BLaER1 treated with 17β-estradiol and CSF1 and Interleukin-3, amounts not matched to agents 10 nM and 100 nM (cell line): ENCODE results near the gene PHLPP2.

Source experiments
- H3K27ac ChIP-seq, 11 experiments: shearing (Covaris generic); formaldehyde crosslinking; 2 replicates each; pipeline ENCODE4 v1.8.1; 2022
- H3K27me3 ChIP-seq, 11 experiments: shearing (Covaris generic); formaldehyde crosslinking; 2 replicates each; pipeline ENCODE4 v1.8.1; 2022
- H3K36me3 ChIP-seq, 11 experiments: shearing (Covaris generic); formaldehyde crosslinking; 2 replicates each; pipeline ENCODE4 v1.8.1; 2022
- H3K4me1 ChIP-seq, 10 experiments: shearing (Covaris generic); formaldehyde crosslinking; 2 replicates each; pipeline ENCODE4 v1.8.1; 2022
- H3K4me2 ChIP-seq, 11 experiments: shearing (Covaris generic); formaldehyde crosslinking; 2 replicates each; pipeline ENCODE4 v1.8.1; 2022
- H3K4me3 ChIP-seq, 10 experiments: shearing (Covaris generic); formaldehyde crosslinking; 2 replicates each; pipeline ENCODE4 v1.8.1; 2022
- H3K9ac ChIP-seq, 11 experiments: shearing (Covaris generic); formaldehyde crosslinking; 2 replicates each; pipeline ENCODE4 v1.8.1; 2022
- H3K9me3 ChIP-seq, 11 experiments: shearing (Covaris generic); formaldehyde crosslinking; replicated peaks in 1 of 11; 2 replicates each; pipeline ENCODE4 v1.8.1; 2022
- H4K20me1 ChIP-seq, 11 experiments: shearing (Covaris generic); formaldehyde crosslinking; 2 replicates each; pipeline ENCODE4 v1.8.1; 2022
- Cebpa-rat ChIP-seq, 11 experiments: shearing (Covaris generic); IDR thresholded peaks; 2 replicates each; pipeline ENCODE4 v1.8.1; 2022

The PHLPP2 gene

DNA sequence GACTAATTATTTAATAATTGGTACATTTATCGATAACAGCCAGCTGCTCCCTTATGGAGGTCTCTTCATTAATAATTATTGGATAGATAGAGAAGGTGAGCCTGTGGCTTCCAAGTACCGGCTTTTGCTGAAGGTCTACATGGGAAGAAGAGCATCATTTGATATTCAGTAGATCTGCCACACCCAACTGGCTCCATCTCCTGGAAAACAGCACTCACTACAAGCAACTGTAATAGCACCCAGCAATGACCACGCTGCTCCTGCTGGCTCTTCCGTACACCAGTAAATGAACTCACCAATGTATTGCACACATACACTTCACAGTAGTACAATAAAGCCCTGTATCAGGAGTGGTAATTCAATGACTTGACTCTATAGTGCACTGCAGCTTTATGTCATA lies 79.1 kb downstream of the PHLPP2 start:
- Histone ChIP-seq H4K20me1 (no peaks in the 10 kb centered on the region; a peak in 2 of 22 replicates), H3K4me2 (no peak overlapping the region), H3K9me3 (no peaks in the 10 kb centered on the region), H3K4me3 (no peak overlapping the region), H3K27me3 (no peaks in the 10 kb centered on the region), H3K36me3 (peaks cover 26 to 45% (median 33%) of the 10 kb centered on the region in 11 experiments), H3K9ac (no peak overlapping the region), H3K4me1 (no peaks in the 10 kb centered on the region), H3K27ac (no peak overlapping the region)
- TF ChIP-seq Cebpa-rat (IDR thresholded peaks at IDR 0.05) = no peak

DNA sequence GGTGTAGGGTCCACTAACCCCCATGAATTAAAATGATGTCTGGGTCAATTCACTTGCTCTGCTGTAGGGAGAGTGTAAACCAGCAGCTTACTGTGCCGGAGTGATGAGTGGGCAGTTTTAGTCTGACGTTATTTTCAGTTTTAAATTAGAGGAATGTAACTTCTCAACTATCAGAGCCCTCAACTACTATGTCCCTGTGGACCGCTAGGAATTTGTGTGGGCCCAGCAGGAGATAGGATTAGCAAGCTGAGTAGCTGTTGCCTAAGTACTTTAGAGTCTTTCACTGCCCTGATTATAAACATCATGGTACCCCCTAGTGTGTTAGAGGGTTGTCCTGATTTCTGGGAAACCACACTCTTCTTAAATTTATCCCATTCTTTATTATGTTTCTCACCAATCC lies 87.1 kb downstream of the PHLPP2 start:
- H3K27ac ChIP-seq = no peak overlapping the region

DNA sequence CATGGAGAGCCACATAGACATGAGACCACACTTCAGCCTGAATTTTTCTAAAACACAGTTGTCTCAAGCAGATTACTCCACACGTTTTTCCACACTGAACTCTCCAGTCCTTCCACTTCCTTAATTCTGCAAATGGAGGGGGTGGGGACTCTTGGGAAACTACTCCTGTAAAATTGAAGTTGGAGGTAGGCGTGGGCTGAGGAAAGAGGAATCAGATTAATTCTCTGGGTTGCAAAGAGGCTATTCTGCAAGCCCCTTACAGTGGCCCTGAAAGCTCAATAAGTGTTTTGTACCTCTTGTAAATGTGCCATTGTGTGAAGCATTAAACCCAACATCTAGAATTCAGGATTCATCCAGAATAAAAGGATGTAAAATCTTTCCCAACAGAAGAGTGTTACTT lies 88.9 kb downstream of the PHLPP2 start:
- Histone ChIP-seq H3K4me3 (no peak overlapping the region), H3K9ac (no peak overlapping the region), H3K27me3 (no peaks in the 10 kb centered on the region), H3K36me3 (no peaks in the 10 kb centered on the region; a peak in 1 of 22 replicates), H3K4me2 (peak overlapping the region in 2 of 11 experiments; percentile 21 to 54; a peak in 4 of 22 replicates), H3K27ac (no peak overlapping the region), H3K4me1 (peaks cover 0 to 10% (median 0%) of the 10 kb centered on the region in 10 experiments; a peak in 5 of 20 replicates), H4K20me1 (no peaks in the 10 kb centered on the region), H3K9me3 (no peaks in the 10 kb centered on the region)
- no peak for TF ChIP-seq Cebpa-rat (IDR thresholded peaks at IDR 0.05)

More for the DNA sequence above, 87.1 kb downstream of the PHLPP2 start:
- Histone ChIP-seq H3K4me1 (peaks cover 0 to 10% (median 0%) of the 10 kb centered on the region in 10 experiments; a peak in 5 of 20 replicates), H3K36me3 (no peaks in the 10 kb centered on the region; a peak in 1 of 22 replicates), H3K27me3 (no peaks in the 10 kb centered on the region), H3K9ac (no peak overlapping the region), H4K20me1 (no peaks in the 10 kb centered on the region), H3K9me3 (no peaks in the 10 kb centered on the region), H3K4me2 (no peak overlapping the region), H3K4me3 (no peak overlapping the region)
- TF ChIP-seq Cebpa-rat (IDR thresholded peaks at IDR 0.05) = no peak

DNA sequence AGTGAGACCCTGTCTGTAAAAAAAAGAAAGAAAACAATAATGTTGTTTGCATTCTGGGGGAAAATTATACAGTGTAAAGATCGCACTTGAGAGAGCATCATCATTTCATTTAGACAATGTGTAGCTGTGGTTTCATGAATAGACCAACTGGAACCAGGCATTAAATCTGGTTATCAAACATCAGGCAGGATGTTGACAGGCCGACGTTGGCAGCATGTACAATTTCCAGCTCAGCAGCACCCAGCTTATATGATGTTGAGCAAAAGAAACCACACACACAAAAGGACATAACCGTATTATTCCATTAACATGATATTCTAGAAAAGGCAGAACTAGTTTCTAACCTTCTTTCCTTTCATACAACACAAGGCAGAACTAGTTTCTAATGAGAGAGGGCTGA lies 92.7 kb downstream of the PHLPP2 start:
- no peaks in the 10 kb centered on the region for H3K27me3 ChIP-seq
- no peaks in the 10 kb centered on the region for H3K36me3 ChIP-seq
- H3K4me1 ChIP-seq = peaks cover 9 to 32% (median 12%) of the 10 kb centered on the region in 10 experiments; a peak in 18 of 20 replicates
- H3K4me3 ChIP-seq = no peak overlapping the region
- no peaks in the 10 kb centered on the region for H4K20me1 ChIP-seq
- H3K9ac ChIP-seq = no peak overlapping the region
- H3K27ac ChIP-seq = no peak overlapping the region
- peaks cover 0 to 4% (median 2%) of the 10 kb centered on the region in 11 experiments; a peak in 14 of 22 replicates for H3K9me3 ChIP-seq
- H3K4me2 ChIP-seq = no peak overlapping the region
- TF ChIP-seq Cebpa-rat (IDR thresholded peaks at IDR 0.05) = no peak

DNA sequence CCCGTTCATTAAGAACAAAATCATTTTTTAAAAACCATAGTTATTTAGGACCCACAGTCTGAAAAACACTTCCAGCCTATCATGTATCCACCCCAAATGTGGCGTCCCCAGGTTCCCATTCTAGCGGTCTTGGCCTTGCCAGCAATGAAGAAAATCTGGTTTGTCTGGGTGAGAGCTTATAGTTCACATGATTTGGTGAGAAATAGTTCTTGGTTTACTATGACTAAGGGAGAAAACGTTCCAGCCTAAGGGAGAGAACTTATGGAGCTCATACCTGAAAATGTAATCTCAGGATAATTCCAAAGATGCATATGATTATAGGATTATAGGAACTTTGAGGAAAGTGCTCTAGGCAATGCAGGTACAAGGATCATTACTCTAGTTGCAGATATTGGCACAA lies 93.7 kb downstream of the PHLPP2 start:
- peaks cover 9 to 31% (median 12%) of the 10 kb centered on the region in 10 experiments; a peak in 18 of 20 replicates for H3K4me1 ChIP-seq
- H3K4me3 ChIP-seq = no peak overlapping the region
- peaks cover 5 to 13% (median 11%) of the 10 kb centered on the region in 11 experiments; a peak in 19 of 22 replicates for H3K9me3 ChIP-seq
- no peak for TF ChIP-seq Cebpa-rat (IDR thresholded peaks at IDR 0.05)
- no peak overlapping the region for H3K4me2 ChIP-seq
- H4K20me1 ChIP-seq = no peaks in the 10 kb centered on the region
- H3K9ac ChIP-seq = no peak overlapping the region
- H3K36me3 ChIP-seq = no peaks in the 10 kb centered on the region
- H3K27ac ChIP-seq = no peak overlapping the region
- no peaks in the 10 kb centered on the region for H3K27me3 ChIP-seq

DNA sequence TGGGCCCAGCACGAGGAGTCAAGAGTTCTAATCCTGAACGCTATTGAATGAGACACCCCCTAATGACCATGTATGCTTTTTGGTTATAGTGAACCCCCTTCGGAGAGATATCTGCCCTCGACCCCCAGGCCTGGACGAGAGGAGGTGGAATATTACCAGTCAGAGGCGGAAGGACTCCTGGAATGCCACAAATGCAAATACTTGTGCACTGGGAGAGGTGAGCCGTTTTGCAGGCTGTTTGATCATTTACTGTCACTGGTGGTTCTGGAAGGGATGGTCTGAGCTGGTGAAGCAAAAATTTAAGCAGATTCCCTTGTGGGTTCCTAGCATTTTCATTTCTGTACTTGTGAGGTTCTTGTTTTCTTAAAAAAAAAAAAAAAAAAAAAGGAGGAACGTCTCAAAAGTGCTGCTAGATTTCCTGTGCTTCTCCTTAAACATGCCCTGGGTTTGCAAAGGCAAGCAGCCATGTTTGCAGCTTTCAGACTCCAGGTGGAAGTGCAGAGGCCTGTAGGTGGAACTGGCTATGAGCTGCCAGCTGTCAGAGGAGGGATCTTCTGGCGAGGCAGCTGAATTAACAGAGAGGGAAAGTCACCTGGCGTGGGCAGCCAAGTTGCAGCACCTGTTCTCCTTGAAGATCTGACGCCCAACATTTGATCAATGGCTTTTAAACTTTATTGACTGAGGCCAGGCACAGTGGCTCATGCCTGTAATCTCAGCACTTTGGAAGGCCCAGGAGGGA lies 95.1 kb downstream of the PHLPP2 start:
- no peak overlapping the region for H3K4me3 ChIP-seq
- peaks cover 5 to 14% (median 11%) of the 10 kb centered on the region in 11 experiments; a peak in 19 of 22 replicates for H3K9me3 ChIP-seq
- TF ChIP-seq Cebpa-rat (IDR thresholded peaks at IDR 0.05) = no peak
- H3K9ac ChIP-seq = peak overlapping the region in 2 of 11 experiments; percentile 7 to 14; a peak in 1 of 22 replicates
- peaks cover 9 to 23% (median 12%) of the 10 kb centered on the region in 10 experiments; a peak in 18 of 20 replicates for H3K4me1 ChIP-seq
- no peaks in the 10 kb centered on the region for H4K20me1 ChIP-seq
- peak overlapping the region in 2 of 11 experiments; percentile 10 to 18; a peak in 1 of 22 replicates for H3K27ac ChIP-seq
- H3K36me3 ChIP-seq = no peaks in the 10 kb centered on the region
- peak overlapping the region; percentile 8 to 86 (median 31); a peak in 15 of 22 replicates for H3K4me2 ChIP-seq
- no peaks in the 10 kb centered on the region for H3K27me3 ChIP-seq

DNA sequence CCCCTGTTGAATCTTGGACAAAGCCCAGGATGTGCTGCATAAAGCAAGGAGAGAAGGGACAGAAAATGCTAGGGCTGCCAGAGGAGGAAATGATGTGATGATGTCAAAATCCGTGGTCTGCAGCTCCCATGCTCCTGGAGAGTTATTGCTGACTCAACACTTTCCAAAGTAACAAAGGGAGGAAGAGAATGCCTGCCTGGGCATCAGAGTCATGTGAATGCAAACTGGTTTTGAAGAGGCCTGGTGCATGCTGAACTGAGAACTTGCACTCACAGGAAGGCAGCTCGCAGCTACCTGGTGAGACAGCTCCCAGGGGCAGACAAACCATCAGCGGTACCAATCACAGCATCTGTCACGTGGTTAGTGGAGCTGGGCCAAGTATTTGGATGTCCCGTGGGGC lies 95.7 kb downstream of the PHLPP2 start:
- Histone ChIP-seq H3K9me3 (peaks cover 5 to 14% (median 11%) of the 10 kb centered on the region in 11 experiments; a peak in 19 of 22 replicates), H3K27me3 (no peaks in the 10 kb centered on the region), H4K20me1 (no peaks in the 10 kb centered on the region), H3K4me2 (peak overlapping the region; percentile 8 to 86 (median 31); a peak in 17 of 22 replicates), H3K9ac (peak overlapping the region in 2 of 11 experiments; percentile 7 to 14; a peak in 1 of 22 replicates), H3K4me1 (peaks cover 9 to 30% (median 12%) of the 10 kb centered on the region in 10 experiments; a peak in 18 of 20 replicates), H3K4me3 (no peak overlapping the region), H3K36me3 (no peaks in the 10 kb centered on the region), H3K27ac (peak overlapping the region in 2 of 11 experiments; percentile 10 to 18; a peak in 2 of 22 replicates)
- no peak for TF ChIP-seq Cebpa-rat (IDR thresholded peaks at IDR 0.05)

DNA sequence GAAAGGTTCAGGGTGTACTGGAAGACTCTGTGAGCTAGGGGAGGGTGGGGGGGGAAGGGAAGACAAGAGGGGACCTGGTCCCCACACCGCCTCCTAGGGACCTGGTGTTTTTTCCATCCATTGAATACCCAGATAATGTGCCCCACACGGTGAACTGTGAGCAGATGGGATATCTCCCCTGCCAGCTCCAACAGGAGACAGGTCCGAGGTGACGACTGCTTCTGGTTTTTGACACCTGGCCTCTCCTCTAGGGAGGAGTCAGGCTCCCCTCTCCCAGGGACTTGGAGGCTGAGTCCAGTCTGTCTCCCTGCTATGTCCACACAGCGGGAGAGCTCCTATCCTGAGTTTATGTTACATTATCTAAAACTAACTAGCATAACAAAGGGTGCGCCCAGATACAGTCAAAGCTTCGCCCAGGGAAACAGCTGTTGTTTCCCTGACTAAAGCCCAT lies 96.7 kb downstream of the PHLPP2 start:
- Histone ChIP-seq H3K27me3 (no peaks in the 10 kb centered on the region), H3K9ac (no peak overlapping the region), H3K4me2 (no peak overlapping the region), H4K20me1 (no peaks in the 10 kb centered on the region), H3K27ac (no peak overlapping the region), H3K4me1 (peaks cover 9 to 40% (median 12%) of the 10 kb centered on the region in 10 experiments; a peak in 18 of 20 replicates), H3K9me3 (peaks cover 5 to 14% (median 11%) of the 10 kb centered on the region in 11 experiments; a peak in 19 of 22 replicates), H3K4me3 (no peak overlapping the region), H3K36me3 (no peaks in the 10 kb centered on the region)
- no peak for TF ChIP-seq Cebpa-rat (IDR thresholded peaks at IDR 0.05)

DNA sequence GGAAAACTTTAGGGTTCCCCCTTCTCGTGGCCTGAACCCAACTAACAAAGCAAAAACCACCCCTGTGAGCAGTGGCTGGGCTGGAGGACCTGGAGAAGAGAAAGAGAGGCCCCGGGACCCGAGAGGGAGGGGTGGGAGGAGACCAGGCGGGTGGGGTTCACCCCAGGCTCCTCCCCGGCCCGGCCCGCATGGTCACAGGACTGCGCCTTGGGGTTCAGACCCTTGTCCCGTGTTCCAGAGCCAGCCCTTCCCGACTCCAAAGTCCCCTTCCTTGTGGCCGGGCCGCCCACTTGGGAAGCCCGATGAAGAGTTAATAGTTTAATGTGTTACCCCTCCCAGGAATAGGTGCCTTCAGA lies 97.7 kb downstream of the PHLPP2 start:
- no peak overlapping the region for H3K4me2 ChIP-seq
- H3K27me3 ChIP-seq = no peaks in the 10 kb centered on the region
- no peak overlapping the region for H3K4me3 ChIP-seq
- H3K27ac ChIP-seq = no peak overlapping the region
- no peaks in the 10 kb centered on the region for H4K20me1 ChIP-seq
- TF ChIP-seq Cebpa-rat (IDR thresholded peaks at IDR 0.05) = no peak
- H3K4me1 ChIP-seq = peaks cover 10 to 48% (median 16%) of the 10 kb centered on the region in 10 experiments; a peak in 19 of 20 replicates
- no peak overlapping the region for H3K9ac ChIP-seq
- H3K9me3 ChIP-seq = peaks cover 5 to 14% (median 11%) of the 10 kb centered on the region in 11 experiments; a peak in 19 of 22 replicates
- no peaks in the 10 kb centered on the region for H3K36me3 ChIP-seq
